ENCODE data around the gene ABCB6. TPM values are rescaled to one million over a fixed set of nuclear protein-coding genes. Genes with fewer than 3 reads are reported as not detected.
"Not testable (repeated sequence)": the region's sequence is repeated elsewhere in the genome, so short reads cannot be mapped to it uniquely, and the experiment has no call there.

ABCB6 gene
- total and polyA plus RNA-seq, 5 experiments from 2014 or later: 1.6 to 12.9 (median 4.9) TPM

DNA sequence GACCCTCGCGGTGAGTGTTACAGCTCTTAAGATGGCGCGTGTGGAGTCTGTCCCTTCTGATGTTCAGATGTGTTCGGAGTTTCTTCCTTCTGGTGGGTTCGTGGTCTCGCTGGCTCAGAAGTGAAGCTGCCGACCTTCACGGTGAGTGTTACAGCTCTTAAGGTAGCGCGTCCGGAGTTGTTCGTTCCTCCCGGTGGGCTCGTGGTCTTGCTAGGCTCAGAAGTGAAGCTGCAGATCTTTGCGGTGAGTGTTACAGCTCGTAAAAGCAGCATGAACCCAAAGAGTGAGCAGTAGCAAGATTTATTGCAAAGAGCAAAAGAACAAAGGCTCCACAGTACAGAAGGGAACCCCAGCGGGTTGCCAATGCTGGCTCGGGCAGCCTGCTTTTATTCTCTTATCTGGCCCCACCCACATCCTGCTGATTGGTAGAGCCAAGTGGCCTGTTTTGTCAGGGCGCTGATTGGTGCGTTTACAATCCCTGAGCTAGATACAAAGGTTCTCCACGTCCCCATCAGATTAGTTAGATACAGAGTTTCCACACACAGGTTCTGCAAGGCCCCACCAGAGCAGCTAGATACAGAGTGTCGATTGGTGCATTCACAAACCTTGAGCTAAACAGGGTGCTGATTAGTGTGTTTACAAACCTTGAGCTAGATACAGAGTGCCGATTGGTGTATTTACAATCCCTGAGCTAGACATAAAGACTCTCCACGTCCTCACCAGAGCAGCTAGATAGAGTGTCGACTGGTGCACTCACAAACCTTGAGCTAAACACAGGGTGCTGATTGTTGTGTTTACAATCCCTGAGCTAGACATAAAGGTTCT lies 18.0 kb downstream of the ABCB6 start:
- Mint-ChIP-seq H3K4me1 (peaks cover 12 to 32% (median 28%) of the 10 kb centered on the region in 4 donors), H3K4me3 (peak overlapping the region; percentile 77 to 95 (median 90)), H3K27ac (peak overlapping the region; percentile 85 to 98 (median 94))
- DNase-seq (peak in 8 of 10 donors; percentile 47 to 76 (median 58)), ATAC-seq (peak in 1 of 2 donors; percentile 36)
- not testable (repeated sequence) for H3K36me3 Mint-ChIP-seq, H3K9me3 Mint-ChIP-seq, H3K27me3 Mint-ChIP-seq
- POLR2A ChIA-PET: interaction anchor here (0.9 to 23.9 kb wide), 8 partner anchors 10 to 79 kb away, joined by 3 to 674 read pairs (median 3); partner anchors contain the start of genes CNPPD1, DNAJB2, RETREG2 and SLC23A3

DNA sequence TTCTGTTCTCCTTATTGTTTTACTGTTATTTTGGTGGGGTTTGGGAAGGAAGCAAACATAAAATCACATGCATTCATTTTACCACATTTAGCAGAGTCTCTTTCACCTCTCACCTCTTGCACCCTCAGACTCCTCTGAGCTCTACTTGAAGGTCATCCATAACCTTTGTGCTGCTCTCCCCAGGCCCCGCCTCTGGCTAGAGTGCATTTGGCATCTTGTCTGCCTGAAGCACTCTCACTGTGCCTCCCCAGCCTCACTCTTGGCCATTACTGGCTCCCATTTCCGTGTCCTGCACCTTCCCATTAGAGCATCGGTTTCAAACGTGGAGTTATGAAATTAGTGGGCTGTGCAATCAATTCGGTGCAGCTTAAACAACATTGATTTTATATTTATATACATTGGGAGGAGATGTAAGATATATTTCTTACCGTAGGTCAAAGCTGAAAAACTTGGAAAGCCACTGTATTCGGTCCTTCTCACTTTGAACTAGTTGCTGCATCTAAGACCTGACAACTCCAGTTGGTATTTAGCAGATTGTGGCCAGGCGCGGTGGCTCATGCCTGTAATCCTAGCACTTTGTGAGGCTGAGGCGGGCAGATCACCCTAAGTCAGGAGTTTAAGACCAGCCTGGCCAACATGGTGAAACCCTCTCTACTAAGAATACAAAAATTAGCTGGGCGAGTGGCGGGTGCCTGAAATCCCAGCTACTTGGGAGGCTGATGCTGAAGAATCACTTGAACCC lies 19.1 kb downstream of the ABCB6 start:
- Mint-ChIP-seq H3K27ac (peak overlapping the region; percentile 57 to 97 (median 80)), H3K27me3 (peaks cover 0 to 7% (median 0%) of the 10 kb centered on the region in 5 donors), H3K4me1 (peaks cover 12 to 30% (median 26%) of the 10 kb centered on the region in 4 donors), H3K9me3 (peaks cover 0 to 7% (median 0%) of the 10 kb centered on the region in 9 donors), H3K4me3 (peak overlapping the region; percentile 61 to 94 (median 86)), H3K36me3 (no peaks in the 10 kb centered on the region)
- POLR2A ChIA-PET: interaction anchor here (0.5 to 23.9 kb wide), 10 partner anchors 8 to 124 kb away, joined by 3 to 674 read pairs (median 3); partner anchors contain the start of genes CNPPD1, DNAJB2, RETREG2 and SLC23A3
- ATAC-seq: no peak
- DNase-seq: no peak

DNA sequence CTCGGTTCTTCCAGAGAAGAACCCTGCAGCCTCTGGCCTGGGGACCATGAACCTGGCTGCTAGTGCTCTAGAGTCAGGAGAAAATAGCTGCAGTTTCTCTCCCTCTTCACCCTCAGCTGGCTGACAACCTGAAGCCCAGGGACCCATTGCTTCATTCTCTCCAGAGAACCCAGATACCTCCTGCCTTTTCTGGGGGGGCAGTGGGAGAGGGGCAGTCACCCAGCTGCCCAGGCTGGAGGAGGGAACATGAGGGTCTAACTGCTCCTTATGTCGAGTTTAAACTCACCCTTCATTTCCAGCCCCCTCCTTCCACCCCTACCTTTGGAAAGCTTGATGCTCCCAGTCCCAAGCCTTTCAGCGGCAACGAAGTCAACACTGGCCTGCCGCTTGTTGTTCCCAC lies 19.8 kb downstream of the ABCB6 start:
- Mint-ChIP-seq H3K9me3 (peaks cover 0 to 6% (median 0%) of the 10 kb centered on the region in 9 donors), H3K4me1 (peaks cover 12 to 30% (median 26%) of the 10 kb centered on the region in 4 donors), H3K4me3 (peak overlapping the region; percentile 61 to 94 (median 86)), H3K27me3 (peaks cover 0 to 7% (median 0%) of the 10 kb centered on the region in 5 donors), H3K36me3 (no peaks in the 10 kb centered on the region), H3K27ac (peak overlapping the region in 8 of 10 donors; percentile 57 to 97 (median 85))
- no peak for ATAC-seq
- POLR2A ChIA-PET: interaction anchor here (0.9 to 23.9 kb wide), 4 partner anchors 8 to 21 kb away, joined by 3 to 674 read pairs (median 7); partner anchors contain the start of genes CNPPD1, RETREG2, SLC23A3 and ZFAND2B
- DNase-seq: no peak

DNA sequence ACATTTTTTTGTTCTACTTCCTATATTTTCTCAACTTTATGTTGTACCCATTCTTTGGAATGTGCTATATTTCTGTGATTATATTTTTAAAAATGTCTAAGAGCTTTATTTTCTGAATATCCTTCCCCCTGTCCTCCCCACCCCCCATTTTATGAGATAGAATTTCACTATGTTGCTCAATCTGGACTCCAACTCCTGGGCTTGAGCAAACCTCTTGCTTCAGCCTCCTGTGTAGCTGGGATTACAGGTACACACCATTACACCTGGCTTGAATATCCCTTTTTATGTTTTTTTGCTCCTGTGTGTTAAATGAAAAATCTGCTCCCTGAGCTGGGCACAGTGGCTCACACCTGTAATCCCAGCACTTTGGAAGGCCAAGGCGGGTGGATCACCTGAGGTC lies 21.4 kb downstream of the ABCB6 start:
- Mint-ChIP-seq H3K27ac (peak overlapping the region in 2 of 10 donors; percentile 27 to 51), H3K36me3 (no peaks in the 10 kb centered on the region), H3K4me3 (no peak overlapping the region), H3K9me3 (peaks cover 0 to 6% (median 0%) of the 10 kb centered on the region in 9 donors), H3K4me1 (peaks cover 12 to 30% (median 26%) of the 10 kb centered on the region in 4 donors), H3K27me3 (peaks cover 0 to 7% (median 0%) of the 10 kb centered on the region in 5 donors)
- ATAC-seq (no peak), DNase-seq (no peak)
- POLR2A ChIA-PET: interaction anchor here (0.5 to 23.9 kb wide), 8 partner anchors 8 to 316 kb away, joined by 3 to 674 read pairs (median 5); partner anchors contain the start of genes CNPPD1, RETREG2, SLC23A3 and TUBA4A

DNA sequence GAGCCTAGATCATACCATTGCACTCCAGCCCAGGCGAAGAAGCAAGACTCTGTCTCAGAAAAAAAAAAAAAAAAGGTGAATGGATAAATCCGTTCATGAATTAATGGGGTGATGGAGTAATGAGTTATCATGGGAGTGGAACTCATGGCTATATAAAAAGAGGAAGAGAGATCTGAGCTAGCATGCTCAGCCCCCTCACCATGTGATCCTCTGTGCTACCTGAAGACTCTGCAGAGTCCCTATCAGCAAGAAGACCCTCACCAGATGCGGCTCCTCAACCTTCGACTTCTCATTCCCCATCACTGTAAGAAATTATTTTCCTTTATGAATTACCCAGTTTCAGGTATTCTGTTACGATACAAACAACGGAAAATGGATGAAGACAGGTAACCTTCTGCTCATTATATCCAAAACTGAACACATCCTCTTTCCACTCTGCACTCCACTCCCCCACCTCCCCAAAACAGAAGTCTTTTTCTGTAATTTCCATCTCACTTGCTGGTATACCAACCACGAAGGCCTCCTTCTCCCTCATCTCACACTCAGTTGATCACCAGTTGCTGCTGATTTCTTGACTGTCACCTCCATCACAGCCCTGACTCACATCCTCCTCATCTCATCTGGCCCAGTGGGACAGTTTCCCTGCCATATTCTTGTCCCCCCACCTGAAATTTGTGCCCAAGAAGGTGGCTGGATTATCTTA lies 31.9 kb downstream of the ABCB6 start:
- peaks cover 15 to 26% (median 24%) of the 10 kb centered on the region in 4 donors for H3K4me1 Mint-ChIP-seq
- no peaks in the 10 kb centered on the region for H3K9me3 Mint-ChIP-seq
- peaks cover 0 to 41% (median 5%) of the 10 kb centered on the region in 3 donors for H3K36me3 Mint-ChIP-seq
- POLR2A ChIA-PET: interaction anchor here (18.9 kb wide), 1 partner anchor 15 kb away, joined by 674 read pairs; the partner anchor contains the start of gene ZFAND2B
- no peak overlapping the region for H3K4me3 Mint-ChIP-seq
- no peak for ATAC-seq
- H3K27me3 Mint-ChIP-seq: no peaks in the 10 kb centered on the region
- peak overlapping the region in 9 of 10 donors; percentile 33 to 89 (median 67) for H3K27ac Mint-ChIP-seq
- DNase-seq: peak in 1 of 10 donors; percentile 24

DNA sequence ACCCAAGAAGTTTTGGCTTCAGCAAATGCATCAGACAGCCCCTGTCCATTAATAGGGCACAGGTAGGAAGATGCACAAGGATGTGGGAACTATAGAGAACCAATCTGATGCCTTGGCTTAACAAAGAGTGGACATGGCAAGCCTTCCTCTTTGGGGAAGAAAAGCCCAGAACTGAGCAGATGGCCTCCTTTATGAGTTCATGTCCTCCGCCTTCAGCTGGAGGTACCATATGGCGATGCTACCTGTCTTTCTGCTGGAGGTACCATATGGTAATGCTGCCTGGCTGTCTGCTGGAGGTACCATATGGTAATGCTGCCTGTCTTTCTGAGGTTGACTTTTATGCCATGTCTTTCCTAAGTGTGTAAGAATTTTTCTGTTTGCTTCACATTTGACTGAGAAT lies 34.6 kb downstream of the ABCB6 start:
- Mint-ChIP-seq H3K27me3 (no peaks in the 10 kb centered on the region), H3K27ac (peak overlapping the region in 7 of 10 donors; percentile 5 to 73 (median 47)), H3K4me3 (no peak overlapping the region), H3K9me3 (no peaks in the 10 kb centered on the region), H3K36me3 (peaks cover 0 to 62% (median 16%) of the 10 kb centered on the region in 3 donors), H3K4me1 (peaks cover 31 to 53% (median 51%) of the 10 kb centered on the region in 4 donors)
- ATAC-seq (no peak), DNase-seq (no peak)
- POLR2A ChIA-PET: interaction anchor here (1.4 to 18.9 kb wide), 3 partner anchors 8 to 63 kb away, joined by 3 to 674 read pairs (median 4); partner anchors contain the start of gene ZFAND2B

DNA sequence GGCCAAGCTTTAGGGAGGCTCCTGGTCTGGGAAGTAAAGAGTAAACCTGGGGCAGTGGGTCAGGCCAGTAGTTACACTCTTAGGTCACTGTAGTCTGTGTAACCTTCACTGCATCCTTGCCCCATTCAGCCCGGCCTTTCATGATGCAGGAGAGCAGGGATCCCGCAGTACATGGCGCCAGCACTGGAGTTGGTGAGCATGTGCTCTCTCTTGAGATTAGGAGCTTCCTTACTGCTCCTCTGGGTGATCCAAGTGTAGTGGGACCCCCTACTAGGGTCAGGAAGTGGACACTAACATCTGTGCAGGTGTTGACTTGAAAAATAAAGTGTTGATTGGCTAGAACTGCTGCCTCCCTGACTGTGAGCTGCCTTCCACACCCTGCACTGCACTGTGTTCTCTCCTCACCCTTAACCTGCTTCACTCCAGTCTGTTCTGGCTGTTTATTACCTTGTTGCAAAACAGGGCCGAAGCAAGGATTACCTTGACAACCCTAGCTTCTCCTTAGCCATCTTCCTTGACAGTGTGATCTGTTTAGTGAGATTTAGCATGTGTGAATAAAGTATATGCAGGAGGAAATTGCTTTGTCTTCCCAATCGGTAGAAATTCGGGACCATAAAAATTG lies 35.5 kb downstream of the ABCB6 start:
- peak overlapping the region in 4 of 10 donors; percentile 13 to 70 (median 16) for H3K4me3 Mint-ChIP-seq
- H3K27me3 Mint-ChIP-seq: no peaks in the 10 kb centered on the region
- POLR2A ChIA-PET: interaction anchor here (3.3 to 18.9 kb wide), 2 partner anchors 19 to 65 kb away, joined by 9 to 674 read pairs; partner anchors contain the start of gene ZFAND2B
- H3K9me3 Mint-ChIP-seq: no peaks in the 10 kb centered on the region
- H3K36me3 Mint-ChIP-seq: peaks cover 0 to 62% (median 16%) of the 10 kb centered on the region in 3 donors
- DNase-seq (no peak), ATAC-seq (no peak)
- H3K27ac Mint-ChIP-seq: peak overlapping the region in 9 of 10 donors; percentile 20 to 89 (median 66)
- H3K4me1 Mint-ChIP-seq: peaks cover 35 to 59% (median 57%) of the 10 kb centered on the region in 4 donors

DNA sequence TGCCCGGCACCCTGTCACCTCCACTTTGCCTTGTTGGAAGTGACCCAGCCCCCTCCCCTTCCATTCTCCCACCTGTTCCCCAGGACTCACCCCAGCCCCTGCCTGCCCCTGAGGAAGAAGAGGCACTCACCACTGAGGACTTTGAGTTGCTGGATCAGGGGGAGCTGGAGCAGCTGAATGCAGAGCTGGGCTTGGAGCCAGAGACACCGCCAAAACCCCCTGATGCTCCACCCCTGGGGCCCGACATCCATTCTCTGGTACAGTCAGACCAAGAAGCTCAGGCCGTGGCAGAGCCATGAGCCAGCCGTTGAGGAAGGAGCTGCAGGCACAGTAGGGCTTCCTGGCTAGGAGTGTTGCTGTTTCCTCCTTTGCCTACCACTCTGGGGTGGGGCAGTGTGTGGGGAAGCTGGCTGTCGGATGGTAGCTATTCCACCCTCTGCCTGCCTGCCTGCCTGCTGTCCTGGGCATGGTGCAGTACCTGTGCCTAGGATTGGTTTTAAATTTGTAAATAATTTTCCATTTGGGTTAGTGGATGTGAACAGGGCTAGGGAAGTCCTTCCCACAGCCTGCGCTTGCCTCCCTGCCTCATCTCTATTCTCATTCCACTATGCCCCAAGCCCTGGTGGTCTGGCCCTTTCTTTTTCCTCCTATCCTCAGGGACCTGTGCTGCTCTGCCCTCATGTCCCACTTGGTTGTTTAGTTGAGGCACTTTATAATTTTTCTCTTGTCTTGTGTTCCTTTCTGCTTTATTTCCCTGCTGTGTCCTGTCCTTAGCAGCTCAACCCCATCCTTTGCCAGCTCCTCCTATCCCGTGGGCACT lies 36.2 kb downstream of the ABCB6 start:
- DNase-seq: no peak
- peak overlapping the region in 6 of 10 donors; percentile 13 to 70 (median 28) for H3K4me3 Mint-ChIP-seq
- peaks cover 0 to 62% (median 16%) of the 10 kb centered on the region in 3 donors for H3K36me3 Mint-ChIP-seq
- peaks cover 37 to 62% (median 58%) of the 10 kb centered on the region in 4 donors for H3K4me1 Mint-ChIP-seq
- POLR2A ChIA-PET: interaction anchor here (2.9 to 18.9 kb wide), 3 partner anchors 11 to 66 kb away, joined by 9 to 674 read pairs (median 13); partner anchors contain the start of gene ZFAND2B
- H3K27ac Mint-ChIP-seq: peak overlapping the region; percentile 42 to 89 (median 76)
- H3K27me3 Mint-ChIP-seq: no peaks in the 10 kb centered on the region
- ATAC-seq: no peak
- no peaks in the 10 kb centered on the region for H3K9me3 Mint-ChIP-seq

DNA sequence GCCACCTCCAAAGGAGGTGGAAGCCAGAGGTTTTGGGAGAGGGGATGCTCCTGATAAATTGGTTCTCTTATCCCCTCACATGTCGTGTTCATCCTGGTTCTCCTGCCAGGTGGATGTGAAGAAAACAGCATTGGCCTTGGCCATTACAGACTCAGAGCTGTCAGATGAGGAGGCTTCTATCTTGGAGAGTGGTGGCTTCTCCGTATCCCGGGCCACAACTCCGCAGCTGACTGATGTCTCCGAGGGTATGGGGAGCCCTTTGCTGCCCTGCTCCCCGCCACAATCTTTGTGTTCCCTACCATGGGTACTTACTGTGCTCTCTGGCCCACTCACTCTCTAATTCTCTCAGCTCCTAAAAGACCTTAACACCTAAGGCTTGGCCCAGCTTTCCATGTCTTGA lies 37.2 kb downstream of the ABCB6 start:
- H3K27ac Mint-ChIP-seq: peak overlapping the region; percentile 28 to 89 (median 68)
- ATAC-seq (no peak), DNase-seq (no peak)
- peak overlapping the region in 5 of 10 donors; percentile 25 to 97 (median 53) for H3K4me3 Mint-ChIP-seq
- POLR2A ChIA-PET: interaction anchor here (0.5 to 18.9 kb wide), 7 partner anchors 10 to 79 kb away, joined by 3 to 674 read pairs (median 3); partner anchors contain the start of genes ANKZF1, ATG9A, NHEJ1 and ZFAND2B
- H3K27me3 Mint-ChIP-seq: no peaks in the 10 kb centered on the region
- no peaks in the 10 kb centered on the region for H3K9me3 Mint-ChIP-seq
- peaks cover 0 to 57% (median 16%) of the 10 kb centered on the region in 3 donors for H3K36me3 Mint-ChIP-seq
- H3K4me1 Mint-ChIP-seq: peaks cover 37 to 62% (median 57%) of the 10 kb centered on the region in 4 donors

DNA sequence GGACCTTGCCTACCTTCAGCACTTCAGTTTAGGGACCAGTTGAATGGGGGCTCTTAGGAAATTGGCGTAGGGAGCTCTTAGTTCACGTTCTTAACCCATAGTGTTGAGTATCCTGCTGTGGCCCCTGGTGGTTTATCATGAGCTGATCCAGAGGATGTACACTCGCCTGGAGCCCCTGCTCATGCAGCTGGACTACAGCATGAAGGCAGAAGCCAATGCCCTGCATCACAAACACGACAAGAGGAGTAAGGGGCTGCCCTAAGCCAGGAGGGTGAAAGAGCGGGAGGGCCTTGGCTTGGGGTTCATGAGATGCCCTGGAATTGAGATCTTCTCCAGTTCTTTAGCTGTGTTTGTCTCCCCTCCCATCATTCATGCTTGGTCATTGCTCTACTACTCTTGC lies 37.8 kb downstream of the ABCB6 start:
- H3K27ac Mint-ChIP-seq: peak overlapping the region in 9 of 10 donors; percentile 16 to 84 (median 64)
- no peak for ATAC-seq
- peak overlapping the region in 5 of 10 donors; percentile 23 to 97 (median 54) for H3K4me3 Mint-ChIP-seq
- H3K9me3 Mint-ChIP-seq: no peaks in the 10 kb centered on the region
- no peak for DNase-seq
- H3K27me3 Mint-ChIP-seq: no peaks in the 10 kb centered on the region
- H3K4me1 Mint-ChIP-seq: peaks cover 37 to 64% (median 59%) of the 10 kb centered on the region in 4 donors
- POLR2A ChIA-PET: interaction anchor here (0.7 to 18.9 kb wide), 6 partner anchors 9 to 80 kb away, joined by 3 to 674 read pairs (median 6); partner anchors contain the start of genes ANKZF1, ATG9A, NHEJ1 and ZFAND2B
- H3K36me3 Mint-ChIP-seq: peaks cover 0 to 54% (median 16%) of the 10 kb centered on the region in 3 donors
